ENCODE results near the gene SUSD4.

SUSD4 gene

DNA sequence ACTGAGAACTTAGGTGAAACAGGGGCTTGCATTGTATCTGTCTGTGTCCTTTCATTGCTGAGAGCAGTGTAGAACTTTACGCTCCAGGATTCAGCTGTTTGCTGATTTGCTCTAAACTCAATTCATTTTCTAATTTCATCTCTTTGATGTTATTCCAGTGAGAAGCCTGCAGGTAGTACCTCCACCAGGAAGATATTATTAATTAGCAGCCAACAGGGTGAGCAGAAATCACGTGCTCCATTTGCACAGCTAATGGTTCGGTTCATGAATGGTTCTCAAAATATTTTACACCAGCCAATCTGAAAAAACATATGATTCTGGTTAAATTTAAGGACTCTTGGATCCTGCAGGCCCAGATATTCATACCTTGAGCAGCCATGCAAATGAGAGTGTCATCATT is 52.1 kb downstream of the SUSD4 start:
- Histone ChIP-seq H3K27me3 (replicated peaks) (no peaks in the 10 kb centered on the region), H3K36me3 (replicated peaks) (no peaks in the 10 kb centered on the region), H3K27ac (no peak overlapping the region), H3K4me3 (ENCODE audit: low read depth, low read length) (no peak overlapping the region)
- in situ Hi-C loops (cut with HindIII; ENCODE audit: low pct_ligation_motif_present, low sequenced_read_pairs), result no loop called here
- no peak for TF ChIP-seq CTCF (IDR thresholded peaks at IDR 0.05; ENCODE audit: low read depth, low read length, missing control alignments)
- no peak for DNase-seq

- DNase-seq, result no peak
- Histone ChIP-seq H3K27ac (no peak overlapping the region), H3K4me3 (ENCODE audit: low read depth, low read length) (no peak overlapping the region), H3K27me3 (replicated peaks) (no peaks in the 10 kb centered on the region), H3K36me3 (replicated peaks) (no peaks in the 10 kb centered on the region)
- no peak for TF ChIP-seq CTCF (IDR thresholded peaks at IDR 0.05; ENCODE audit: low read depth, low read length, missing control alignments)
- in situ Hi-C loops (cut with HindIII; ENCODE audit: low pct_ligation_motif_present, low sequenced_read_pairs), result no loop called here
Observed at GRCh38 chr1:223308136-223308535, 55.8 kb downstream of the SUSD4 start.

GRCh38 chr1:223307544-223307943 is 56.4 kb downstream of the SUSD4 start:
- no peak overlapping the region for H3K27ac ChIP-seq
- no peak for TF ChIP-seq CTCF (IDR thresholded peaks at IDR 0.05; ENCODE audit: low read depth, low read length, missing control alignments)
- no peak for DNase-seq
- no peaks in the 10 kb centered on the region for H3K27me3 ChIP-seq (replicated peaks)
- no peak overlapping the region for H3K4me3 ChIP-seq (ENCODE audit: low read depth, low read length)
- no peaks in the 10 kb centered on the region for H3K36me3 ChIP-seq (replicated peaks)
- in situ Hi-C loops (cut with HindIII; ENCODE audit: low pct_ligation_motif_present, low sequenced_read_pairs), result no loop called here

DNA sequence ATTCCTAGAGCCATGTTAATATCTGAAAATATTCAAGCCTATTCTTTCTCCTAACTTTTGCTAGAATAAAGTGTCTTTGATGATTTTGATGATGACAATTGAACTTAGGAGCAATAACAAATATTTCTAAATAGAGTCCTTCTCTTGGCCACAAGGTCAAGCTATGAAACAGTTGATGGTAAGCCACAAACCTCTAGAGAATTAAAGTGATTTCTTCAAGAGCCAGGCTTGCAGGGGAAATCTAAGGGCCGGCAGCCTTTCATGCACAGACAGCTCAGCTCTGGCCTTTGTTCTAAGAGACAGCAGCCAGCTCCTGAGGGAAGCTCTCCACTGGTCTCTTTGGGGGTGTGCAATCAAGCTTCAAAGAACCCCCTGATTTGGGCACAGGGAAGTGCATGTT is 59.0 kb downstream of the SUSD4 start:
- no peak overlapping the region for H3K4me3 ChIP-seq (ENCODE audit: low read depth, low read length)
- H3K27me3 ChIP-seq (replicated peaks), result no peaks in the 10 kb centered on the region
- TF ChIP-seq CTCF (IDR thresholded peaks at IDR 0.05; ENCODE audit: low read depth, low read length, missing control alignments), result no peak
- no peak overlapping the region for H3K27ac ChIP-seq
- H3K36me3 ChIP-seq (replicated peaks), result no peaks in the 10 kb centered on the region
- in situ Hi-C loops (cut with HindIII; ENCODE audit: low pct_ligation_motif_present, low sequenced_read_pairs), result no loop called here
- DNase-seq, result no peak

DNA sequence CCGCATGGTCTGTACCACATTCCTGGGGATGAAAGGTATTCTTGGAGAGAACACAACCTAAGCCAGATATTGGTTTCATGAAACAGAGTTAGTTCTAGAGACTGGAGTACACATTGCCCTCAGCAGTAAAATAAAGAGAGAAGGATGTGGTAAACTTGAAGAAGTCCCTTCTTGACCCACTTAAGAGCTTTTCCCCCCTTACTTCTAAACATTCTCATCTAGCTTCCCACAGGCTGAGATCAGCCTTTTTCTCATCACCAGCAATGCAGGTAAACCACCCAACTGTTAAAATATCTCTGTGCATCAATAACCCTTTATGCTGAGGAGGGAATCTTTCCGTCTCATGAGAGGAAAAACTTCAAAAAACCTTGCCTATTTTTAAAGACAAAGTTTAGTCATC is 62.6 kb downstream of the SUSD4 start:
- in situ Hi-C loops (cut with HindIII; ENCODE audit: low pct_ligation_motif_present, low sequenced_read_pairs), result no loop called here
- no peak overlapping the region for H3K27ac ChIP-seq
- TF ChIP-seq CTCF (IDR thresholded peaks at IDR 0.05; ENCODE audit: low read depth, low read length, missing control alignments), result no peak

GRCh38 chr1:223299553-223299952 is 64.4 kb downstream of the SUSD4 start:
- H3K4me3 ChIP-seq (ENCODE audit: low read depth, low read length), result no peak overlapping the region
- no peak overlapping the region for H3K27ac ChIP-seq
- H3K27me3 ChIP-seq (replicated peaks), result no peaks in the 10 kb centered on the region
- no peak for TF ChIP-seq CTCF (IDR thresholded peaks at IDR 0.05; ENCODE audit: low read depth, low read length, missing control alignments)
- in situ Hi-C loops (cut with HindIII; ENCODE audit: low pct_ligation_motif_present, low sequenced_read_pairs), result no loop called here
- H3K36me3 ChIP-seq (replicated peaks), result no peaks in the 10 kb centered on the region
- no peak for DNase-seq

More for the DNA sequence above, 62.6 kb downstream of the SUSD4 start:
- no peak overlapping the region for H3K4me3 ChIP-seq (ENCODE audit: low read depth, low read length)
- no peaks in the 10 kb centered on the region for H3K36me3 ChIP-seq (replicated peaks)
- H3K27me3 ChIP-seq (replicated peaks), result no peaks in the 10 kb centered on the region
- DNase-seq, result no peak
